ENCODE results near the gene TAL1. TPM values are rescaled to one million over a fixed set of nuclear protein-coding genes. Genes with fewer than 3 reads are reported as not detected.

TAL1 gene
- total and polyA plus RNA-seq, 2 of the 8 experiments (the other 6 are each of a cell fraction or from before 2014, with no cell fraction given) = 0.09 to 0.15 TPM

DNA sequence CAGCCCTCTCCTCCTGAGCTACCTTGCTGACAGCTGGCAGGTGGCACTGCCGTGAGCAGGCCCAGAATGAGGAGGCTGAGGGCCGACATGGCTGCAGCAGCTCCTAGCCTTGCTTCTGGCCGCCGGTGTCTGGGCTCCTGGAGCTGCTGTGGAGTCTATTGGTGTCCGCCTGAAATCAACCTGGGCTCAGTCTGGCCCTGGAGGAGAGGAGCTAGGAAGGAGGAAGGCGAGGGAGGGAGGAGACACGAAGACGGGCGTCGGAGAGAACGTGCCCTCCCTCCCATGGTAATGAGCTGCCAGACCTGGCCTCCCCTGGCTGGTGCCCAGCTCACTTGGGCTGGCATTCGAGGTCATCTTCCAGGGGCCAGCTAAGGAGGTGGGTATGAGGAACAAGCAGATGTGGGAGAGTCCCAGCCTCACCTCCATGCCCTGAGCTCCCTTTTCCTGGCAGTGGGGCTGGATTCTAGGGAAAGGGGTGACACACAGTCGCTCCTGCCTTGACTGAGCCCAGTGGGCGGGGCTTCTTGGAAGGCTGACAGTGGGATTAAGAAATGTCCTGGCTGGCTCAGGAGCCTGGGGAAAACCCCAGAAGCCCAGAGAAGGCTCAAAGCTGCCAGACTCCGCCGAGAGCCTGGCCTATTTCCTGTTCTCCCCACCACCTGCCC lies 42.0 kb downstream of the TAL1 start, which contains the start of gene PDZK1IP1 (continued):
- TF ChIP-seq, protein P1, sequence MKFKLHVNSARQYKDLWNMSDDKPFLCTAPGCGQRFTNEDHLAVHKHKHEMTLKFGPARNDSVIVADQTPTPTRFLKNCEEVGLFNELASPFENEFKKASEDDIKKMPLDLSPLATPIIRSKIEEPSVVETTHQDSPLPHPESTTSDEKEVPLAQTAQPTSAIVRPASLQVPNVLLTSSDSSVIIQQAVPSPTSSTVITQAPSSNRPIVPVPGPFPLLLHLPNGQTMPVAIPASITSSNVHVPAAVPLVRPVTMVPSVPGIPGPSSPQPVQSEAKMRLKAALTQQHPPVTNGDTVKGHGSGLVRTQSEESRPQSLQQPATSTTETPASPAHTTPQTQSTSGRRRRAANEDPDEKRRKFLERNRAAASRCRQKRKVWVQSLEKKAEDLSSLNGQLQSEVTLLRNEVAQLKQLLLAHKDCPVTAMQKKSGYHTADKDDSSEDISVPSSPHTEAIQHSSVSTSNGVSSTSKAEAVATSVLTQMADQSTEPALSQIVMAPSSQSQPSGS (IDR thresholded peaks at IDR 0.05; ENCODE audit: low read length) = no peak
- TF ChIP-seq, protein P2, sequence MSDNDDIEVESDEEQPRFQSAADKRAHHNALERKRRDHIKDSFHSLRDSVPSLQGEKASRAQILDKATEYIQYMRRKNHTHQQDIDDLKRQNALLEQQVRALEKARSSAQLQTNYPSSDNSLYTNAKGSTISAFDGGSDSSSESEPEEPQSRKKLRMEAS (IDR thresholded peaks at IDR 0.05) = no peak
- TF ChIP-seq JUND (IDR thresholded peaks at IDR 0.05; ENCODE audit: low read length) (no peak), RFX5 (IDR thresholded peaks at IDR 0.05; ENCODE audit: borderline replicate concordance, low read depth, low read length) (no peak)

All from H1 (cell line).